Measurements from ENCODE around the gene LEFTY2.

LEFTY2 gene

GRCh38 chr1:225914391-225914790 is 26.6 kb downstream of the LEFTY2 start:
- Histone ChIP-seq H3K79me1 (ENCODE audit: low read length) (no peaks in the 10 kb centered on the region), H3K4me3 (ENCODE audit: low read depth, low read length) (no peak overlapping the region), H3K4me1 (ENCODE audit: control insufficient read depth in 1 of 2, insufficient read depth in 2 of 2, low read length in 2 of 2) (no peaks in the 10 kb centered on the region), H2BK12ac (ENCODE audit: low read length) (no peak overlapping the region), H2AK5ac (ENCODE audit: low read length) (no peak overlapping the region), H4K8ac (ENCODE audit: low read depth, low read length) (no peak overlapping the region), H3K4me2 (ENCODE audit: low read length) (no peak overlapping the region), H3K79me2 (ENCODE audit: control insufficient read depth, insufficient read depth, low read length, poor library complexity) (no peaks in the 10 kb centered on the region), H3K4ac (ENCODE audit: low read depth, low read length) (no peak overlapping the region), H3K27ac (ENCODE audit: low read depth, low read length) (no peak overlapping the region), H2BK120ac (ENCODE audit: insufficient read depth, low read length, poor library complexity) (no peak overlapping the region), H2AFZ (ENCODE audit: insufficient read depth, low read length, poor library complexity) (no peak overlapping the region), H3K14ac (ENCODE audit: low read length) (no peak overlapping the region), H3K18ac (ENCODE audit: low read length) (no peak overlapping the region), H3K27me3 (ENCODE audit: insufficient read depth, low read length) (no peaks in the 10 kb centered on the region), H3K23ac (ENCODE audit: low read length) (no peak overlapping the region), H4K12ac (ENCODE audit: low read depth, low read length) (no peak overlapping the region), H2BK5ac (ENCODE audit: low read depth, low read length, poor library complexity) (no peak overlapping the region), H4K91ac (ENCODE audit: low read depth, low read length) (no peak overlapping the region), H3K9me3 (ENCODE audit: insufficient read depth, low read depth, low read length) (peaks cover 2% of the 10 kb centered on the region), H3K9ac (ENCODE audit: low read length) (no peak overlapping the region), H3K36me3 (ENCODE audit: control insufficient read depth in 1 of 2, insufficient read depth in 2 of 2, low read length in 2 of 2) (peaks cover under 1 to 6% of the 10 kb centered on the region in 2 experiments)
- WGBS (ENCODE audit: extremely low coverage, insufficient coverage, insufficient read length) = no CpG with 5 or more reads among the region's 6 CpGs
- DNase-seq = no peak

DNA sequence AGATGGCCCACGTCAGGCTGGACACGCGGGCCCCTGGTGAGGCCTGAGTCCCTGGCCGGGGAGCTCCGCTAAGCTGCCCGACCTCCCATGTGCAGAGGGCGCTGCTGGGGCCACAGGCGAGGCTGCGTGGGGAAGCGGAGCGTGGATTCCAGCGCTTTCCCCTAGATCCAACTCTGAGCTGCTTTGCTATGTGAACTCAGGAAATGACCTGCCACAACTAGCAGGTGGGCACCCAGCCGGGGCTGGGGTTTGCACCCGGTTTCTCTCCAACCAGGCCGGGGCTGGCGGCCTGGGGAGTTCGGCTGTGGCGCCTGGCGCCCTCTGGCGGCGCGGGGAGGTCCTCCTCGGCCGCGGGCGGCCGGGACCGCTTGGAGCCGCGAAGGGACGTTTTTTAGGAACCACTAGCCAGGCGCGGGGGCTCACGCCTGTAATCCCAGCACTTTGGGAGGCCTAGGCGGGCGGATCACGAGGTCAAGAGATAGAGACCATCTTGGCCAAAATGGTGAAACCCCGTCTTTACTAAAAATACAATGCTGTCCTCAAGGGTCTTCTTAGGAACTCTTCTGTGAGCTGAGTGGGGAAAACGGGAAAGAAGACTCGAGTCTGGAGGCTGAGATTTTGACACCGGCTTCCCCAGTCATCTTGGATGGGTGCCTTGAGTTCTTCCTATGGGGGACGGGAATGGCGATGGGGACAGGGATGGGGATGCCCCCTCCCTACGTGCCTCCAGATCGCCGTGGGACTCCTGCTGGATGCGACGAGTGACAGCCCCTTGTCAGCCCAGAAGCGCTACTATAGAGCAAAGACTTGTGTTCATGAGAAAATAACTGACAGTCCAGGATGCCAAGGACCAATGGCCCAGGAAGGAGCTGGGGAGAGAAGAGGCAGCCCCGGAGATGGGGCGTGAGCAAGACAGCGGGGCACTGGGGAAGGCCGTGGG is 29.6 kb downstream of the LEFTY2 start:
- Histone ChIP-seq H4K91ac (ENCODE audit: low read depth, low read length) (no peak overlapping the region), H3K79me1 (ENCODE audit: low read length) (no peaks in the 10 kb centered on the region), H3K4me1 (ENCODE audit: control insufficient read depth in 1 of 2, insufficient read depth in 2 of 2, low read length in 2 of 2) (no peaks in the 10 kb centered on the region), H3K14ac (ENCODE audit: low read length) (no peak overlapping the region), H3K9me3 (ENCODE audit: insufficient read depth, low read depth, low read length) (peaks cover 2% of the 10 kb centered on the region), H3K18ac (ENCODE audit: low read length) (no peak overlapping the region), H2BK5ac (ENCODE audit: low read depth, low read length, poor library complexity) (no peak overlapping the region), H3K23ac (ENCODE audit: low read length) (no peak overlapping the region), H3K4me3 (ENCODE audit: low read depth, low read length) (no peak overlapping the region), H2AFZ (ENCODE audit: insufficient read depth, low read length, poor library complexity) (no peak overlapping the region), H2BK12ac (ENCODE audit: low read length) (no peak overlapping the region), H3K36me3 (ENCODE audit: control insufficient read depth in 1 of 2, insufficient read depth in 2 of 2, low read length in 2 of 2) (peaks cover 0 to 2% of the 10 kb centered on the region in 2 experiments), H2BK120ac (ENCODE audit: insufficient read depth, low read length, poor library complexity) (no peak overlapping the region), H3K4me2 (ENCODE audit: low read length) (peak overlapping the region; percentile 43), H2AK5ac (ENCODE audit: low read length) (no peak overlapping the region), H3K27ac (ENCODE audit: low read depth, low read length) (no peak overlapping the region), H4K12ac (ENCODE audit: low read depth, low read length) (no peak overlapping the region), H3K9ac (ENCODE audit: low read length) (no peak overlapping the region), H3K79me2 (ENCODE audit: control insufficient read depth, insufficient read depth, low read length, poor library complexity) (no peaks in the 10 kb centered on the region), H4K8ac (ENCODE audit: low read depth, low read length) (no peak overlapping the region), H3K27me3 (ENCODE audit: insufficient read depth, low read length) (no peaks in the 10 kb centered on the region), H3K4ac (ENCODE audit: low read depth, low read length) (no peak overlapping the region)
- peak; percentile 16 to 73 for DNase-seq
- no CpG with 5 or more reads among the region's 53 CpGs for WGBS (ENCODE audit: extremely low coverage, insufficient coverage, insufficient read length)

DNA sequence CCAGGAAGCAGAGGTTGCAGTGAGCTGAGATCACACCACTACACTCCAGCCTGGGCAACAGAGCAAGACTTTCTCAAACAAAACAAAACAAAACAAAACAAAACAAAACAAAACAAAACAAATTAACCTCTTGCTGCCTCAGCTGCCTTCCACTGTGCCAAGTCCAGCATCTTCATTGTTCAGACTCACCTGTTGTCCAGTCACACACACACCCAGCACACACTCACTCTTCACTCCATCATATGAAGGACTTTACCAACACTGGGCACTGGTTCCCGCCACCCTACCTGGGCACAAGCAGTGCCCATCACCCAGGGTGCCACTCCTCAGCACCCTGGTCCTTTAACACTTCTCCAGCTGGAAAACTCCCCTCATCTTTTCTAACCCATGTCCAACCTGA is 31.5 kb downstream of the LEFTY2 start:
- H3K18ac ChIP-seq (ENCODE audit: low read length) = no peak overlapping the region
- no peaks in the 10 kb centered on the region for H3K79me1 ChIP-seq (ENCODE audit: low read length)
- no peak overlapping the region for H2AFZ ChIP-seq (ENCODE audit: insufficient read depth, low read length, poor library complexity)
- peak overlapping the region; percentile 91 for H3K23ac ChIP-seq (ENCODE audit: low read length)
- H2BK12ac ChIP-seq (ENCODE audit: low read length) = no peak overlapping the region
- H3K4me3 ChIP-seq (ENCODE audit: low read depth, low read length) = no peak overlapping the region
- no peak overlapping the region for H3K4ac ChIP-seq (ENCODE audit: low read depth, low read length)
- H4K12ac ChIP-seq (ENCODE audit: low read depth, low read length) = no peak overlapping the region
- H2BK120ac ChIP-seq (ENCODE audit: insufficient read depth, low read length, poor library complexity) = no peak overlapping the region
- no CpG with 5 or more reads among the region's 1 CpG for WGBS (ENCODE audit: extremely low coverage, insufficient coverage, insufficient read length)
- no peak overlapping the region for H3K4me2 ChIP-seq (ENCODE audit: low read length)
- no peak overlapping the region for H4K8ac ChIP-seq (ENCODE audit: low read depth, low read length)
- no peak overlapping the region for H3K27ac ChIP-seq (ENCODE audit: low read depth, low read length)
- peaks cover 2% of the 10 kb centered on the region for H3K9me3 ChIP-seq (ENCODE audit: insufficient read depth, low read depth, low read length)
- H3K36me3 ChIP-seq (ENCODE audit: control insufficient read depth in 1 of 2, insufficient read depth in 2 of 2, low read length in 2 of 2) = peaks cover 0 to 2% of the 10 kb centered on the region in 2 experiments
- H3K9ac ChIP-seq (ENCODE audit: low read length) = peak overlapping the region; percentile 53
- H3K4me1 ChIP-seq (ENCODE audit: control insufficient read depth in 1 of 2, insufficient read depth in 2 of 2, low read length in 2 of 2) = no peaks in the 10 kb centered on the region
- H2AK5ac ChIP-seq (ENCODE audit: low read length) = no peak overlapping the region
- H3K27me3 ChIP-seq (ENCODE audit: insufficient read depth, low read length) = no peaks in the 10 kb centered on the region
- no peak overlapping the region for H3K14ac ChIP-seq (ENCODE audit: low read length)
- no peak for DNase-seq
- H2BK5ac ChIP-seq (ENCODE audit: low read depth, low read length, poor library complexity) = no peak overlapping the region
- no peaks in the 10 kb centered on the region for H3K79me2 ChIP-seq (ENCODE audit: control insufficient read depth, insufficient read depth, low read length, poor library complexity)
- H4K91ac ChIP-seq (ENCODE audit: low read depth, low read length) = no peak overlapping the region

DNA sequence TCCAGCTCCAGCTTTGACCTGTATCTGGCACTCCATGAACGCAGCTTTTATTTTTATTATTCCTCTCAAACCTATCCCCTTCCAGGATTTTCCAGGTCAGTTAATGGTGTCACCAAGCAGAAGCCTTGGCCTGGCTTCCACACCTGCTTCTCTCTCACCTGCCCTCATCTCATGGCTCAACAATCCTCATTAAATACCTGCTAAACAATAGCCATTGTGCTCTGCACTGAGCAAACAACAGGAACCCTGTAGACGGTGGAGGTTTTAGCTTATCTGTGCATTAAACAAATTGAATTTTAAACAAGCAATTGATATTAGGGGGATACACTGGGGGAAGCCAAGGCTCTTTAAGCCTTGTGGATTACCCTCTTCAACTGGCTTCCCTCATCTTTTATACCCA is 32.2 kb downstream of the LEFTY2 start:
- Histone ChIP-seq H3K27ac (ENCODE audit: low read depth, low read length) (no peak overlapping the region), H3K14ac (ENCODE audit: low read length) (no peak overlapping the region), H3K36me3 (ENCODE audit: control insufficient read depth in 1 of 2, insufficient read depth in 2 of 2, low read length in 2 of 2) (peaks cover 0 to 2% of the 10 kb centered on the region in 2 experiments), H4K91ac (ENCODE audit: low read depth, low read length) (no peak overlapping the region), H3K4me3 (ENCODE audit: low read depth, low read length) (no peak overlapping the region), H3K79me2 (ENCODE audit: control insufficient read depth, insufficient read depth, low read length, poor library complexity) (no peaks in the 10 kb centered on the region), H3K79me1 (ENCODE audit: low read length) (no peaks in the 10 kb centered on the region), H3K18ac (ENCODE audit: low read length) (no peak overlapping the region), H4K8ac (ENCODE audit: low read depth, low read length) (no peak overlapping the region), H4K12ac (ENCODE audit: low read depth, low read length) (no peak overlapping the region), H3K23ac (ENCODE audit: low read length) (no peak overlapping the region), H2AFZ (ENCODE audit: insufficient read depth, low read length, poor library complexity) (no peak overlapping the region), H3K9ac (ENCODE audit: low read length) (no peak overlapping the region), H3K9me3 (ENCODE audit: insufficient read depth, low read depth, low read length) (peaks cover 2% of the 10 kb centered on the region), H2BK12ac (ENCODE audit: low read length) (no peak overlapping the region), H2BK120ac (ENCODE audit: insufficient read depth, low read length, poor library complexity) (no peak overlapping the region), H2AK5ac (ENCODE audit: low read length) (no peak overlapping the region), H2BK5ac (ENCODE audit: low read depth, low read length, poor library complexity) (no peak overlapping the region), H3K4me2 (ENCODE audit: low read length) (no peak overlapping the region), H3K27me3 (ENCODE audit: insufficient read depth, low read length) (no peaks in the 10 kb centered on the region), H3K4me1 (ENCODE audit: control insufficient read depth in 1 of 2, insufficient read depth in 2 of 2, low read length in 2 of 2) (no peaks in the 10 kb centered on the region), H3K4ac (ENCODE audit: low read depth, low read length) (no peak overlapping the region)
- WGBS (ENCODE audit: extremely low coverage, insufficient coverage, insufficient read length) = no CpG with 5 or more reads among the region's 2 CpGs
- DNase-seq = no peak
